K562 (cell line): ENCODE measurements around the gene CCNYL1. TPM values are rescaled to one million over a fixed set of nuclear protein-coding genes. Genes with fewer than 3 reads are reported as not detected.
A peak's percentile ranks its signal among the peaks of the same experiment; 100 is the strongest.

Experiments used
- ATAC-seq: fragments of 200-7000 bp; cut with Tn5 transposase; 3 replicates; pipeline ENCODE4 v1.9.1; 2020; ENCODE audit warnings: moderate library complexity
- BruUV-seq: library from RNA; stranded (reverse); fragments of 400-500 nt; replicated peaks from 2 replicates; lab custom pipeline; 2021; lab: Mats Ljungman, UMichigan
- CTCF ChIA-PET: fragments of 300-600 bp; formaldehyde crosslinking; extraction: SDS; loops from one replicate; lab custom pipeline; 2021; ENCODE audit warnings: low intra/inter-chr PET ratio; lab: Yijun Ruan, JAX
- POLR2A ChIA-PET: fragments of 300-600, 350-650 bp; sonication (Branson Sonifier 250); formaldehyde crosslinking; extraction: SDS; loops from one replicate; lab custom pipeline; 2021; ENCODE audit warnings: antibody characterized with exemption, inconsistent platforms; lab: Yijun Ruan, JAX
- DNase-seq, 4 experiments: peaks; one replicate each; pipeline versions ENCODE4 v3.0.0 to v3.0.0-alpha.2; 2011 to 2018; ENCODE audit warnings: low spot score in 3 of 4, mixed read lengths in 3 of 4; ENCODE audit errors: extremely low read depth in 1 of 4
- FAIRE-seq: peaks from 2 replicates; lab custom pipeline; 2011; peaks lifted over from hg19 to GRCh38; lab: Jason Lieb, UNC
- H2AFZ ChIP-seq: 2 replicates; pipeline ENCODE4 v1.6.0; 2011; ENCODE audit warnings: low read depth, low read length, control low read depth, inconsistent platforms
- H3K27ac ChIP-seq: fragments of 200-600 bp; 3 replicates; pipeline ENCODE4 v1.8.0; 2011; ENCODE audit warnings: low read depth, mild to moderate bottlenecking, control low read depth, inconsistent platforms, low read length, moderate library complexity, mixed read lengths; ENCODE audit errors: extremely low read depth
- H3K27me3 ChIP-seq, 2 experiments: fragments of 300-600 bp in 1 of 2; 2 replicates in 1 of 2; 3 replicates in 1 of 2; pipeline versions ENCODE4 v1.6.0 to v1.8.0; 2011; ENCODE audit warnings: inconsistent platforms in 2 of 2, low read length in 2 of 2, mild to moderate bottlenecking in 1 of 2, mixed read lengths in 1 of 2, moderate library complexity in 1 of 2; ENCODE audit not compliant: control insufficient read depth in 2 of 2, insufficient read depth in 2 of 2
- H3K36me3 ChIP-seq: fragments of 300-600 bp; 3 replicates; pipeline ENCODE4 v1.8.0; 2011; ENCODE audit warnings: mild to moderate bottlenecking, low read length, inconsistent platforms; ENCODE audit not compliant: control insufficient read depth, insufficient read depth
- H3K4me1 ChIP-seq, 2 experiments: fragments of 200-600 bp in 1 of 2; replicated peaks in 1 of 2; 2 replicates in 1 of 2; 3 replicates in 1 of 2; pipeline versions ENCODE4 v1.5.1 to v1.8.0; 2011; ENCODE audit warnings: inconsistent platforms in 2 of 2, low read length in 2 of 2, mild to moderate bottlenecking in 1 of 2, mixed read lengths in 1 of 2, moderate library complexity in 1 of 2; ENCODE audit not compliant: control insufficient read depth in 2 of 2, insufficient read depth in 2 of 2
- H3K4me2 ChIP-seq: 2 replicates; pipeline ENCODE4 v1.6.1; 2011; ENCODE audit warnings: low read length, control low read depth, inconsistent platforms, mixed read lengths; ENCODE audit not compliant: insufficient read depth
- H3K4me3 ChIP-seq: fragments of 200-600 bp; sonication (generic), shearing (Covaris generic); 2 replicates; pipeline ENCODE4 v1.5.1; 2016; ENCODE audit warnings: control low read depth, inconsistent platforms
- H3K79me2 ChIP-seq: fragments of 200-600 bp; 3 replicates; pipeline ENCODE4 v1.8.0; 2011; ENCODE audit warnings: low read length, inconsistent platforms; ENCODE audit not compliant: control insufficient read depth, insufficient read depth
- H3K9ac ChIP-seq, 2 experiments: 2 replicates each; pipeline versions ENCODE4 v1.6.0 to v1.6.1; 2011; ENCODE audit warnings: low read depth in 2 of 2, low read length in 2 of 2, control low read depth in 1 of 2, inconsistent platforms in 1 of 2, mild to moderate bottlenecking in 1 of 2, mixed read lengths in 1 of 2; ENCODE audit not compliant: insufficient read depth in 1 of 2
- H3K9me1 ChIP-seq: one replicate; pipeline ENCODE4 v1.6.0; 2011; ENCODE audit warnings: inconsistent platforms, mild to moderate bottlenecking, low read length, moderate library complexity; ENCODE audit not compliant: control insufficient read depth, insufficient read depth
- H3K9me3 ChIP-seq: replicated peaks from 2 replicates; pipeline ENCODE4 v1.5.1; 2011; ENCODE audit warnings: low read depth, low read length, inconsistent platforms; ENCODE audit not compliant: control insufficient read depth, insufficient read depth
- H4K20me1 ChIP-seq: replicated peaks from 2 replicates; pipeline ENCODE4 v1.6.1; 2011; ENCODE audit warnings: low read length, inconsistent platforms, mixed read lengths; ENCODE audit not compliant: control insufficient read depth, insufficient read depth
- ATF2 ChIP-seq: sonication (generic); formaldehyde crosslinking; IDR thresholded peaks from 2 replicates; pipeline ENCODE4 v1.8.1; 2022; ENCODE audit warnings: missing genetic modification reagents
- ELF1 ChIP-seq: fragments of 200-800 bp; sonication (Bioruptor generic); IDR thresholded peaks from 2 replicates; pipeline ENCODE4 v1.6.1; 2016; ENCODE audit warnings: missing genetic modification characterization, missing compliant biosample characterization
- EP400 ChIP-seq: fragments of 450-650 bp; IDR thresholded peaks from 2 replicates; pipeline ENCODE4 v1.6.1; 2017; ENCODE audit warnings: antibody characterized with exemption, mild to moderate bottlenecking, moderate library complexity
- HBP1 ChIP-seq: fragments of 450-650 bp; formaldehyde crosslinking; IDR thresholded peaks from 2 replicates; pipeline ENCODE4 v1.4.0; 2022; ENCODE audit warnings: missing genetic modification characterization
- ILF3 ChIP-seq: fragments of 450-650 bp; IDR thresholded peaks from 2 replicates; pipeline ENCODE4 v1.6.1; 2018; ENCODE audit warnings: antibody characterized with exemption, mild to moderate bottlenecking, moderate library complexity, borderline replicate concordance
- KLF10 ChIP-seq: fragments of 250-450 bp; sonication (Bioruptor Pico); IDR thresholded peaks from 2 replicates; pipeline ENCODE4 v1.6.1; 2021; ENCODE audit warnings: matching md5 sums
- MAZ ChIP-seq, 2 experiments: fragments of 450-650 bp in 1 of 2; sonication (generic) in 1 of 2; formaldehyde crosslinking; IDR thresholded peaks in 1 of 2; conservative IDR thresholded peaks in 1 of 2; 2 replicates each; pipeline versions ENCODE4 v1.4.0 to v1.5.0; 2020; ENCODE audit warnings: mild to moderate bottlenecking in 1 of 2, missing genetic modification reagents in 1 of 2
- MEIS2 ChIP-seq: fragments of 450-650 bp; IDR thresholded peaks from 2 replicates; pipeline ENCODE4 v1.6.1; 2014; ENCODE audit warnings: mild to moderate bottlenecking; ENCODE audit not compliant: partially characterized antibody
- NFE2 ChIP-seq: IDR thresholded peaks from 2 replicates; pipeline ENCODE4 v1.6.1; 2014; ENCODE audit warnings: antibody characterized with exemption, low read depth
- NFIC ChIP-seq: fragments of 450-650 bp; IDR thresholded peaks from 2 replicates; pipeline ENCODE4 v1.6.1; 2017; ENCODE audit warnings: mild to moderate bottlenecking, inconsistent platforms
- POLR2H ChIP-seq: IDR thresholded peaks from 2 replicates; pipeline ENCODE4 v1.6.1; 2016; ENCODE audit warnings: missing genetic modification characterization, low read depth, mild to moderate bottlenecking, control low read depth, missing compliant biosample characterization, moderate library complexity
- TCF7L2 ChIP-seq: fragments of 150-350 bp; IDR thresholded peaks from 2 replicates; pipeline ENCODE4 v1.6.1; 2016; ENCODE audit warnings: low read depth, mild to moderate bottlenecking, low read length, moderate library complexity
- TSC22D4 ChIP-seq: fragments of 450-650 bp; IDR thresholded peaks from 2 replicates; pipeline ENCODE4 v1.6.1; 2016; ENCODE audit warnings: missing genetic modification characterization, missing biosample characterization, control low read depth
- ZNF165 ChIP-seq: fragments of 250-450 bp; sonication (Bioruptor Pico); IDR thresholded peaks from 2 replicates; pipeline ENCODE4 v1.4.0; 2020; ENCODE audit warnings: borderline replicate concordance
- ZNF175 ChIP-seq: fragments of 200-800 bp; sonication (Bioruptor generic); IDR thresholded peaks from 2 replicates; pipeline ENCODE4 v1.6.1; 2016; ENCODE audit warnings: low read depth, mild to moderate bottlenecking, missing genetic modification characterization, missing compliant biosample characterization
- ZNF316 ChIP-seq: fragments of 450-650 bp; IDR thresholded peaks from 2 replicates; pipeline ENCODE4 v1.6.1; 2016
- WGBS: fragments of 100-300 bp; shearing (Covaris generic); methylation state at CpG from one replicate; pipeline ENCODE4 v1.1.6; 2016; ENCODE audit warnings: low coverage, mixed read lengths; ENCODE audit not compliant: insufficient coverage; ENCODE audit errors: missing lambda C conversion rate; 5-methylcytosine and 5-hydroxymethylcytosine counted together
- in situ Hi-C: fragments of 300-500 bp; cut with MboI; formaldehyde crosslinking; loops from 4 replicates; pipeline ENCODE4 v1.15.0; 2018; ENCODE audit warnings: inconsistent platforms, mixed read lengths
- intact Hi-C: fragments of 100-400 bp; cut with micrococcal nuclease; formaldehyde crosslinking; loops from 2 replicates; pipeline ENCODE4 v1.14.2; 2022
- polyA plus RNA-seq, 8 experiments: library from polyadenylated mRNA; depleted of rRNA in 4 of 8; stranded (reverse) in 5 of 8; unstranded in 3 of 8; fragments of >200 nt; fragmentation: Nextera tagmentation in 2 of 8; fragmentation: Illumina TruSeq in 1 of 8; extraction: Ambion mirVana in 2 of 8; extraction: Trizol in 1 of 8; gene quantifications; 2 replicates each; pipeline versions ENCODE4 v1.2.1 to v1.2.3, GENCODE V29; 2011 to 2014; ENCODE audit warnings: inconsistent platforms in 1 of 8, missing spikeins in 1 of 8
- total RNA-seq, 7 experiments: library from RNA; depleted of rRNA in 6 of 7; stranded (reverse); fragments of >200 nt in 6 of 7; fragmentation: Illumina TruSeq in 2 of 7; extraction: Trizol in 2 of 7; gene quantifications; 2 replicates each; pipeline versions ENCODE4 v1.2.1 to v1.2.3, GENCODE V29; 2011 to 2021; ENCODE audit warnings: low replicate concordance in 1 of 7

CCNYL1 gene
- total and polyA plus RNA-seq, 9 of the 15 experiments (the other 6 are each of a cell fraction or from before 2014, with no cell fraction given) = 1.9 to 7.5 (median 4.7) TPM

DNA sequence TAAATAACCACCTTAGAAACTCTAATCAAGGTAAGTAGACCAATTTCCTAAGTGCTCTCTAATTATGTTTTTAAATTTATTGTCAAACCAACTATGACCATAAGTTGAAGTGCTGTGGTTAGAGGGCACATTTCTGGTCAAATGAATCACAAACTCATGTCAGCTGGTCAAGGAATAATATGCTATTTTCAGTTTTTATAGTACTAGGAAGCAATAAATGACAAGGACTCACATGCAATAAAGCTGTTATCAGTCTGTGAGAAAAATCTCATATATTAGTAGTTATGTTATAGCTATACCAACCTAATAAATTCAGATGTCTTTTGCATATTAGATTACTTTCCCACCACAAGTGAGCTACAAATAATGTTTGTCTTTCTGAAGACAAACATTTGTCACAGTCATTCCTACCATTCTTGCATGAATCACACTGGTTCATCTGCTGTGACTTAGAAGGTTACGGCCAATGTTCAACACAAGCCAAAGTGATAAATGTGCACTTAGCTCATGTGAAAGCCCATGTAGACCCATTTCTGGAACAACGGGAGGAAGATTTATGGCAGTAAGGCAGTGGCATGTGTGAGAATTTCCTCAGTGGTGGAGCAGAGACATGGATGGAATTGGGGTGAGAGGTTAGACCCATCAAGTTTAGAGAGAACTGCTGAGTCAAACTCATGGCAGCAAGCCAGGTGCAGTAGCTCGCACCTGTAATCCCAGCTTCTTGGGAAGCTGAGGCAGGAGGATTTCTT lies 27.4 kb upstream of the CCNYL1 start:
- H3K4me1 ChIP-seq = no peaks in the 10 kb centered on the region; a peak in 1 of 5 replicates
- no peak overlapping the region for H3K4me3 ChIP-seq
- DNase-seq = peak in 1 of 4 experiments; percentile 8
- H3K9me1 ChIP-seq = no peaks in the 10 kb centered on the region
- 25% methylated on average over 3 of the region's 3 CpGs for WGBS
- no peaks in the 10 kb centered on the region for H3K9me3 ChIP-seq
- BruUV-seq = no TSS peak
- CTCF ChIA-PET = no interaction called here
- no peak for ATAC-seq
- peak; percentile 59 for FAIRE-seq
- no peaks in the 10 kb centered on the region for H3K79me2 ChIP-seq
- H3K4me2 ChIP-seq = no peak overlapping the region
- POLR2A ChIA-PET = interaction anchor here (1.0 kb wide), 1 partner anchor 16 kb away, joined by 3 read pairs; no protein-coding TSS in a partner anchor
- no peaks in the 10 kb centered on the region for H3K36me3 ChIP-seq
- H3K27me3 ChIP-seq = no peaks in the 10 kb centered on the region
- H3K9ac ChIP-seq = no peak overlapping the region
- H4K20me1 ChIP-seq = no peaks in the 10 kb centered on the region
- H3K27ac ChIP-seq = no peak overlapping the region
- intact Hi-C loops (no loop called here), in situ Hi-C loops (no loop called here)
- H2AFZ ChIP-seq = no peak overlapping the region
- no peak for TF ChIP-seq POLR2H (tag)
- TF ChIP-seq ATF2 (CRISPR knock-in tag) = no peak
- TF ChIP-seq MAZ (CRISPR knock-in tag; conservative IDR thresholded peaks at IDR 0.05 in 1 of 2, IDR thresholded peaks at IDR 0.05 in 1 of 2) = no peak
- TF ChIP-seq TSC22D4 (tag) = no peak
- TF ChIP-seq NFIC = peak; percentile 66
- no peak for TF ChIP-seq ZNF165 (CRISPR knock-in tag)
- TF ChIP-seq KLF10 (CRISPR knock-in tag) = no peak
- peak; percentile 57 for TF ChIP-seq NFE2
- TF ChIP-seq MEIS2 = peak; percentile 60
- no peak for TF ChIP-seq HBP1 (CRISPR knock-in tag)
- no peak for TF ChIP-seq ILF3
- TF ChIP-seq EP400 = no peak
- TF ChIP-seq TCF7L2 = no peak
- TF ChIP-seq ZNF175 (CRISPR knock-in tag) = no peak
- no peak for TF ChIP-seq ELF1 (tag)
- TF ChIP-seq ZNF316 = peak; percentile 59; the same call in 1 of the 2 replicates
